Coronary artery (tissue), 2 donors: ENCODE results near the gene COX7A2L.

ENCODE experiments used
- DNase-seq: peaks from one replicate; pipeline ENCODE4 v3.0.0-alpha.2; 2017; ENCODE audit warnings: low spot score
- H3K27ac ChIP-seq, 2 donors: fragments of 200-600 bp; sonication (generic); one replicate each; pipeline ENCODE4 v1.5.1; 2016 to 2019
- H3K4me3 ChIP-seq: fragments of 200-600 bp; sonication (generic); 2 replicates; pipeline ENCODE4 v1.5.1; 2016; ENCODE audit warnings: mild to moderate bottlenecking, moderate library complexity
- CTCF ChIP-seq: fragments of 200-600 bp; sonication (generic); IDR thresholded peaks from one replicate; pipeline ENCODE4 v1.5.1; 2019; ENCODE audit warnings: antibody characterized with exemption

COX7A2L gene

GRCh38 chr2:42342061-42342794, 18.8 kb downstream of the COX7A2L start:
- DNase-seq = no peak
- peak overlapping the region; percentile 6 for H3K4me3 ChIP-seq
- peak overlapping the region; percentile 22 to 38 for H3K27ac ChIP-seq
- TF ChIP-seq CTCF = no peak

GRCh38 chr2:42340938-42341636, 19.9 kb downstream of the COX7A2L start:
- DNase-seq = no peak
- no peak for TF ChIP-seq CTCF
- no peak overlapping the region for H3K27ac ChIP-seq
- H3K4me3 ChIP-seq = no peak overlapping the region

GRCh38 chr2:42340045-42340937, 20.7 kb downstream of the COX7A2L start:
- no peak for TF ChIP-seq CTCF
- H3K27ac ChIP-seq = no peak overlapping the region
- DNase-seq = no peak
- H3K4me3 ChIP-seq = no peak overlapping the region

GRCh38 chr2:42339191-42339912, 21.7 kb downstream of the COX7A2L start:
- no peak overlapping the region for H3K4me3 ChIP-seq
- DNase-seq = no peak
- no peak for TF ChIP-seq CTCF
- H3K27ac ChIP-seq = no peak overlapping the region

GRCh38 chr2:42338567-42339190, 22.3 kb downstream of the COX7A2L start:
- TF ChIP-seq CTCF = no peak

GRCh38 chr2:42337846-42338566, 23.0 kb downstream of the COX7A2L start:
- H3K27ac ChIP-seq = no peak overlapping the region
- no peak for DNase-seq
- no peak for TF ChIP-seq CTCF
- no peak overlapping the region for H3K4me3 ChIP-seq

More at GRCh38 chr2:42338567-42339190, 22.3 kb downstream of the COX7A2L start:
- no peak overlapping the region for H3K27ac ChIP-seq
- H3K4me3 ChIP-seq = no peak overlapping the region
- DNase-seq = no peak
